Activated T-helper 2 cell treated with anti-CD3 and anti-CD28 coated beads, Interferon-gamma antibody, Interleukin-2, Interleukin-4, amounts not matched to agents 10 μg/mL and 5 μg/mL and 100 μg/mL, durations not matched to agents 14 hours and 24 hours and 36 hours (primary cell): ENCODE measurements around the gene SLC9A8. TPM values are rescaled to one million over a fixed set of nuclear protein-coding genes. Genes with fewer than 3 reads are reported as not detected.

ENCODE experiments used
- DNase-seq: peaks from one replicate; pipeline ENCODE4 v3.0.0; 2021; ENCODE audit warnings: low spot score
- H3K27ac Mint-ChIP-seq: one replicate; pipeline ENCODE4 v1.8.0; 2021; ENCODE audit warnings: mixed read lengths
- H3K27me3 Mint-ChIP-seq: one replicate; pipeline ENCODE4 v1.8.0; 2021; ENCODE audit warnings: low read depth, mixed read lengths
- H3K36me3 Mint-ChIP-seq: one replicate; pipeline ENCODE4 v1.8.0; 2021; ENCODE audit warnings: low read depth, mixed read lengths
- H3K4me1 Mint-ChIP-seq: one replicate; pipeline ENCODE4 v1.8.0; 2021; ENCODE audit warnings: low read depth, mixed read lengths
- H3K4me3 Mint-ChIP-seq: one replicate; pipeline ENCODE4 v1.8.0; 2021; ENCODE audit warnings: low read depth, mild to moderate bottlenecking, moderate library complexity, mixed read lengths
- H3K9me3 Mint-ChIP-seq: one replicate; pipeline ENCODE4 v1.8.0; 2021; ENCODE audit warnings: mixed read lengths
- intact Hi-C: fragments of 100-400 bp; cut with micrococcal nuclease; formaldehyde crosslinking; loops from one replicate; pipeline ENCODE4 v1.15.1; 2023
- total RNA-seq: library from RNA; stranded (reverse); gene quantifications from 2 replicates; pipeline ENCODE4 v1.2.3, GENCODE V29; 2022

The SLC9A8 gene
- total RNA-seq, 1 donor from 2014 or later, result 18.7 TPM

DNA sequence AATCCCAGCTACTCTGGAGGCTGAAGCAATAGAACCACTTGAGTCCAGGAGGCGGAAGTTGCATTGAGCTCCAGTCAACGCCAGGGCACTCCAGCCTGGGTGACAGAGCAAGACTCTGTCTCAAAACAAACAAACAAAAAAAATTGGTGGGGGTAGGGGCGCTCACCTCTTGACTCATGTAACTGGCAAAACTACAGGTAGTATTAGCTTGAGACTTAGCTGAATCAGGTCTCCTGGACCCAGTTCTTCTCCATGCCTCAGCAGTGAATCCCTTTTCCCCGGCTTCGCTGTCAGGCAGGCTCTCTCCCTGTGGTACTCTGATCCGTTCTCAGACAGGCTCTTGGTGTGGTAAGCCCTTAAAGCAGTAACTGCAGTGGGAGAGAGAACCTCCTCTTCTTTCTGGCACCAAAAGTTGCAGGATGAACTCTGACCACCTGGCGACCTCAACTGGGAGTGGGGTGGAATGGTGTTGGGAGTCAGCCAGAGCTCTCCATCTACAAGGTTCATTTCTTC lies 12.9 kb downstream of the SLC9A8 start:
- Mint-ChIP-seq H3K4me1 (peaks cover 37% of the 10 kb centered on the region), H3K4me3 (no peak overlapping the region), H3K9me3 (no peaks in the 10 kb centered on the region), H3K27ac (no peak overlapping the region), H3K27me3 (no peaks in the 10 kb centered on the region), H3K36me3 (peaks cover 72% of the 10 kb centered on the region)
- intact Hi-C loops, result no loop called here
- DNase-seq, result no peak

DNA sequence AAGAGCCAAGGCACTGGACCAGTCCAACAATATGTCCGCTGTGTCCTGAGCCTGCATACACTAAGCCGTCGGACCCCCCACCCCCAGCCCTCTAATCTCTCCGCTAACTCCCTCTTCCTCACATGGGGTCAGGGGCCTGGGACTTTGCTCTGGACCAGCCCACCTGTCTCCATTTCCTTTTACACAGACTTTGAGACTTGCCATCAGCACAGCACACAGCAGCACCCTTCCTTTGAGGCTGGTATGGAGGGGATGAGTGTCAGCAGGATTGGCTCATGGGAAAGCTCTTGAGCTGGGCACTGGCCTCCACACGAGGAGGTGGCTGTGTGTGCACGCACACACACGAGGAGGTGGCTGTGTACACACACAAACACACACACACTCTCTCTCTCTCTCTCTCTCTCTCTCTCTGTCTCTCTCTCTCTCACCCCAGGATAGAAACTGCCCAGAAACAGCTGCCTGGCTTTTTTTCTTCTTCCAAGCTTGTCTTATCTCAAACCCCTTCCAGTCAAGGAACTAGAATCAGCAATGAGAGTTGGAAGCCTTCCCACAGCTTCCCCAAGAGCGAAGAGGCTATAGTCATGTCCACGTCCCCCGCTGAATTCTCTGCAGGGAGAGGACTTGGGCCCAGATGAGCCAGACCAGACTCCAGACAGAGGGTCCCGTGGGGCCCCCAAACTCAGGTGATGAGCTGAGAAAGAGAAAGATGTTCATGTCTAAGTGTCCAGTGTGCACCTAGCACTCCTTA lies 18.6 kb downstream of the SLC9A8 start:
- Mint-ChIP-seq H3K27me3 (no peaks in the 10 kb centered on the region), H3K36me3 (peaks cover 52% of the 10 kb centered on the region), H3K4me1 (peaks cover 6% of the 10 kb centered on the region), H3K4me3 (no peak overlapping the region), H3K27ac (peak overlapping the region; percentile 30), H3K9me3 (no peaks in the 10 kb centered on the region)
- no peak for DNase-seq
- intact Hi-C loops, result no loop called here

DNA sequence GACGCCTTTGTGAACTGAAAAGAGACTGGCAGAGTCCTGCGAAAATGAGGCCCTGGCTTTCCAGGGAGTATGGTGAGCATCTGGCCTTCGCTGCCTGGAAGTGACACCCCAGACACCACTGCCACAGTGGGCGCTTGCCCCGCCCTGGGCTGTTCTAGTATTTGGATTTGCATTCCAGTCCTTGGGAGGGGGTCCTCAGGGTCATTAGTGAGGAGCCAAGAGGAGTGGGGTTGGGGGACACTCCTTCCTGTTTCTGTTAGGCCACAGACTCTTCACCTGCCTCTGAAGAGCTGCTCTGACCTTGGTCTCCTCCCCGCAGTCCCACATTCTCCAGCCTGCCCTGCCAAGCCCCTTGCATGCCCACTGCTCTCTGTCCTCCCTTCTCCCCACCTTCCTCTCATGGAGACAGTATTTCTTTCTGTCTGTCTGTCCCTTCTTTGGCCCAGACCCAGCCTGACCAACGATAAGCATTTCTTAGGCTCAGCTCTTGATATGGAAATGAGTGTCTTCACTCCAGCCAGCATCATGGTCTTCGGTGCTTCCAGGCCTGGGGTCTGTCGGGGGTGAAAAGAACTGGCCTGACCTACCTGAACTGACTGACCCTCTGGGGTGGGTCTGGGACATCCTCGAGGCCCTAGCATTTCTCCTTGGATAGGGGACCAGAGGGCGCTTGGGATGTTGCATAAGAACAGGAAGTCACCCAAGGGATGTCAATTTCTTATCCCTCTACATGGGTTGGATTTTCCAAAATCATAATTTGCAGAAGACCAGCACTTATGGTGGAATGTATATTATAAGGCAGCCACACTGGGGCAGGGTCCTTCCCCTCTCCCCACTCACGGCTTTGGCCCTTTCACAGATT lies 19.4 kb downstream of the SLC9A8 start:
- H3K4me3 Mint-ChIP-seq, result no peak overlapping the region
- peaks cover 6% of the 10 kb centered on the region for H3K4me1 Mint-ChIP-seq
- no peaks in the 10 kb centered on the region for H3K9me3 Mint-ChIP-seq
- H3K27ac Mint-ChIP-seq, result no peak overlapping the region
- no peak for DNase-seq
- intact Hi-C loops, result no loop called here
- peaks cover 55% of the 10 kb centered on the region for H3K36me3 Mint-ChIP-seq
- no peaks in the 10 kb centered on the region for H3K27me3 Mint-ChIP-seq

DNA sequence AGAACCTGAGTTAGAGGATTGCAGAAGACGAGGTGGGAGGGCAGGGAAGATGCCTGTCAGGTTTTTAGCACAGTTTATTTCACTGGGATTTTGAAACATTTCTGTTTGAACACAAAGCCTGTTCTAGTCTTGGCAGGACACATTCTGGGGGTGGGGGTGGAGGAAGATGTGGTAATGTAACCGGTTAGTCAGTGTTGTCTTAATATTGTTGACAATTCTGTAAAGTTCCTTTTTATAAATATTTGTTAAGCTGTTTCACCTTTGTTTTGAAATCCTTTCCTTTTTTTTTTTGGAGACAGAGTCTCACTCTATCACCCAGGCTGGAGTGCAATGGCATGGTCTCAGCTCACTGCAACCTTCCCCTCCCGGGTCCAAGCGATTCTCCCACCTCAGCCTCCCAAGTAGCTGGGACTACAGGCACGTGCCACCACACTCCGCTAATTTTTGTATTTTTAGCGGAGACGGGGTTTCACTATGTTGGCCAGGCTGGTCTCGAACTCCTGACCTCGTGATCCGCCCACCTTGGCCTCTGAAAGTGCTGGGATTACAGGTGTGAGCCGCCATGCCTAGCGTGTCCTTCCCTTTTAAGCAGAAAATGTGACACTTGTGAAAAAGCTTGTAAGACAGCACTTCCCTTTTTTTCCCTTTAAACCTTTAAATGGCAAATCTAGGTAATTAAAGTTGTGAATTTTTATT lies 20.2 kb downstream of the SLC9A8 start:
- H3K27ac Mint-ChIP-seq, result no peak overlapping the region

DNA sequence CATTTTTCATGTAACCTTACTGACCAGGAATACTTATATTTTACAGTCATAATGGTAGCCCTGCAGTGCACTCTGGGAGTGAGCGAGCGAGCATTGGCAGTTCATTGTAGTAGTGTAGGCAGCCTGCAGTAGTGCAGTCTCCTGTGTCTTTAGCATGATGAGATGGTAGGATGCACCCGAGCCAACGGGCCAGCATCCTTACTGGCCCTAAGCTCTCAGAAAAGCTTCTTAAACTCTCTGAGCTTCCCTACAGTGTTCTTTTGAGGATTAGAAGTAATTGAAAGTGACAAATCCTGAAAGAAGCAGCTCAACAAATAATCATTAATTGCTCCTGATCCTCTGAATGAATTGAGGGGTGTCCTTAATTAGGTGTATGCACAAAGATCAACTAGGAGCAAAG lies 20.9 kb downstream of the SLC9A8 start:
- H3K27ac Mint-ChIP-seq, result no peak overlapping the region
- intact Hi-C loops, result no loop called here
- H3K9me3 Mint-ChIP-seq, result no peaks in the 10 kb centered on the region
- no peak for DNase-seq
- H3K4me1 Mint-ChIP-seq, result peaks cover 6% of the 10 kb centered on the region
- no peaks in the 10 kb centered on the region for H3K27me3 Mint-ChIP-seq
- peaks cover 57% of the 10 kb centered on the region for H3K36me3 Mint-ChIP-seq
- no peak overlapping the region for H3K4me3 Mint-ChIP-seq

More for the DNA sequence above, 20.2 kb downstream of the SLC9A8 start:
- DNase-seq, result no peak
- Mint-ChIP-seq H3K4me1 (peaks cover 6% of the 10 kb centered on the region), H3K9me3 (no peaks in the 10 kb centered on the region), H3K36me3 (peaks cover 53% of the 10 kb centered on the region), H3K4me3 (no peak overlapping the region), H3K27me3 (no peaks in the 10 kb centered on the region)
- intact Hi-C loops, result no loop called here

DNA sequence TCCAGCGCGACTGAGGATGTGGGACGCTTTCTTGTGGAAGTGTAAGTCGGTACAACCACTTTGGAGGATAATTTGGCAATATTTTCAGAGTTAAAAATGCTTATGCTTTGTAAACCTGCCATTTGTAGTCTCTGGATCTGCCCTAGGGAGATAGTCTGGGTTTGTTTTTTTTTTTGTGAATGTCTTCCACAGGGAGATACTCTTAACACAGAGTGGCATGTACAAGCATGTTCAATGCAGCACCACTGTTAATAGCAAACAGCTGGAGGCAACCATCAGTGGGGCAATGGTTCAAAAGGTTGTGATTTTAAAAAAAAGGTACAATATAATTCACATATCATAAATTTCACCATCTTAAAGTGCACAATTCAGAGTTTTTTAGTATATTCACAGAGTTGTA lies 22.4 kb downstream of the SLC9A8 start:
- Mint-ChIP-seq H3K27ac (no peak overlapping the region), H3K4me3 (no peak overlapping the region), H3K4me1 (peaks cover 8% of the 10 kb centered on the region), H3K36me3 (peaks cover 59% of the 10 kb centered on the region), H3K9me3 (no peaks in the 10 kb centered on the region), H3K27me3 (no peaks in the 10 kb centered on the region)
- no peak for DNase-seq
- intact Hi-C loops, result no loop called here

DNA sequence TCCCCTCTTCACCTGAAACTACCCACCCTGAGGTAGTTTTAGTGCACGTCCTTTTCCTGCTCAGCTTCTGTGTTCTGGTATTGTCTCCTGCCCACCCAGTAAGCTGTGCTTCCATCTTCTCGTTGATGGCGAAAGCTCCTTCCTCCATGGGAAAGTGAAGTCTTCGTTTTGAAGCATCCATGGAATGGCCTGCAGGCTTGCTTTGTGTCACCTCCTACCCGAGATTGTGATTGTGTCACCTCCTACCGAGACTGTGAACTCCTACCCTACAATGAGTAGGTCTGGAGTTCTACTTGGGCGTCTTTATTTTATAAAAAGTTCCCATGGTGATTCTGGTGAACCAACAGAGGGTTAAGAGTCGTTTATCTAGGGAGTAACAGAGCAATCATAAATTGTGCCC lies 25.9 kb downstream of the SLC9A8 start:
- Mint-ChIP-seq H3K27me3 (no peaks in the 10 kb centered on the region), H3K9me3 (no peaks in the 10 kb centered on the region), H3K36me3 (peaks cover 59% of the 10 kb centered on the region), H3K4me1 (peaks cover 2% of the 10 kb centered on the region), H3K27ac (no peak overlapping the region), H3K4me3 (no peak overlapping the region)
- intact Hi-C loops, result no loop called here
- no peak for DNase-seq

DNA sequence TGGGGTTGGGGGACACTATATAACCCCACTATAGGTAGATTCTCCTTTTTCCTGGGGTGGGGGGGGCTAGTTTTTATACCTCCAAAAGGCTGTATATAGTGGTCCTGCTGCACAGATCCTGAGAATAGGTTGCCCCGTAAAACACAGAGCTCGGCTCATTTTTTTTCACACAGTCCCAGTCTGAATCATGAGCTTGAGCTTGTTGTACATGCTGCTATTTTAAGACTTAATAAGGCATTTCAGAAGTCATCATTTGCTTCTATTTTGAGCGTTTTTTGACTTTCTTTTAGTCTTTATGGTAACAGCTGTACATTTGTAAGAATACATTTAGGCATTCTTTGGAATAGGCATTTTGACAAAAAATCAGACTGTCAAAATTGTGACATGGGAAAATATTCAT lies 30.5 kb downstream of the SLC9A8 start:
- Mint-ChIP-seq H3K4me1 (peaks cover 2% of the 10 kb centered on the region), H3K9me3 (no peaks in the 10 kb centered on the region), H3K36me3 (peaks cover 40% of the 10 kb centered on the region), H3K4me3 (no peak overlapping the region), H3K27ac (no peak overlapping the region), H3K27me3 (no peaks in the 10 kb centered on the region)
- intact Hi-C loops, result no loop called here
- no peak for DNase-seq

DNA sequence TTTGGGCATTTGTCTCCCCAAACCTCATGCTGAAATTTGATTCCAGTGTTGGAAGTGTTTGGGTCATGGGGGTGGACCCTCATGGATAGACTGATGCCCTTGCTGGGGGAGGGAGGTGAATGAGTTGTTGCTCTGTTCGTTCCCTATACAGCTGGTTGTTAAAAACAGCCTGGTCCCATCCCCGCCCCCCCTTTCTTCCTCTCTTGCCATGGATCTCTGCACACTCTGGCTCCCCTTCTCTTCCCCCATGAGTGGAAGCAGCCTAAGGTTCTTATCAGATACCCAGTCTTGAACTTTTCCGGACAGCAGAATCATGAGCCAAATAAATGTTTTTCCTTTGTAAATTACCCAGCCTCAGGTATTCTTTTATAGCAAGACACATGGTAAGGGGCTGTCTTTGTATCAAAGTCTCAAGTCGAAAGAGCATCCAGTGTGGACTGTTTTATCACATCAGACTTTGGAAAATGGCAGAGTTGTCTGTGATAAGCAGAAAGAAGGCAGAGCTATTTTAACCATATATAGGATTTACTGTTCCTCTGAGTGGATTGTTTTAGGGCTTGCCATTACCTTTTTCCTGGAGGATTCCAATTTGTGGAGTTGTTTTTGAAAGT lies 31.2 kb downstream of the SLC9A8 start:
- no peak for DNase-seq
- Mint-ChIP-seq H3K36me3 (peaks cover 44% of the 10 kb centered on the region), H3K9me3 (no peaks in the 10 kb centered on the region), H3K4me3 (no peak overlapping the region), H3K4me1 (no peaks in the 10 kb centered on the region), H3K27me3 (no peaks in the 10 kb centered on the region), H3K27ac (no peak overlapping the region)
- intact Hi-C loops, result no loop called here

DNA sequence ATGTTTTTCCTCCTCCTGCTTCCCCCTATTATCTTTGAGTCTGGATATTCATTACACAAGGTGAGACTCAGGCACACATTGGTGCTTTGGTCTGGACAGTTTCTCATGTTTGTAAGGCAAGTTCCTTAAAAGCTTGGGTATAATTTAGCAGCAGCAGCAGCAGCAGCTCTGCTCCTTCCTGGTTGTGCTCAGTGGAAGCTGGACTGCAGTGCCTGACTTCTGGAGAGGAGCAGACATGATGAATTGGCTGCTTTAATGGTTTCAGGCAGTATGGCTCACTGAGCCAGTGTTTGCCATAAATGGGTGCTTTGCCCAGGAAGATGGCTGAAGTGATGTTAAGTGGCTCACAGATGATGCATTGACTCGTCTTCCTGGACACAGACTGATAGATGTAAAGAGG lies 32.4 kb downstream of the SLC9A8 start:
- no peak for DNase-seq
- H3K27me3 Mint-ChIP-seq, result no peaks in the 10 kb centered on the region
- H3K9me3 Mint-ChIP-seq, result no peaks in the 10 kb centered on the region
- peaks cover 44% of the 10 kb centered on the region for H3K36me3 Mint-ChIP-seq
- H3K4me3 Mint-ChIP-seq, result no peak overlapping the region
- intact Hi-C loops, result no loop called here
- peaks cover 2% of the 10 kb centered on the region for H3K4me1 Mint-ChIP-seq
- H3K27ac Mint-ChIP-seq, result no peak overlapping the region

DNA sequence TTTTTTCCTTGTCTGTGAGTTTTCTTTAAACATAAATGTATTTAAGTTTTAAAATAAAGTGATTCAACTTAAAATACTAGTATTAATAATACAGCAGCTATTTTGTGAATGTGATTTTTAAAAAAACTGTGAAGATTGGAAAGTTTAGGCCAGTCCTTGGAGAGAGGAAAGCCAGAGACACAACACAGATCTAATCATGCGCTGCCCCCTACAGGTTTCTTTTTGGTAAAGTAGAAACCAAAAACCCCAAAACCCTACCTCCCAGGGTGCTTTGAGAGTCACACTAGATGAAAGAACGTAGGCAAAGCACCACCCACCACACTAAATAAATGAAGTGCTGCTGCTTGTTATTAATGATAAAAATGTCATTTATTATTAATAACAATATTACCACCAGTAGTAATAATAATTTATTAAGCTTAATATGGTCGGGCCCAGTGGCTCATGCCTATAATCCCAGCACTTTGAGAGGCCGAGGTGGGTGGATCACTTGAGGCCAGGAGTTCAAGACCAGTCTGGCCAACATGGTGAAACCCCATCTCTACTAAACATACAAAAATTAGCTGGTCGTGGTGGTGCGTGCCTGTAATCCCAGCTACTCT lies 33.7 kb downstream of the SLC9A8 start:
- Mint-ChIP-seq H3K36me3 (peaks cover 46% of the 10 kb centered on the region), H3K27ac (no peak overlapping the region), H3K4me1 (peaks cover 8% of the 10 kb centered on the region), H3K27me3 (no peaks in the 10 kb centered on the region), H3K9me3 (no peaks in the 10 kb centered on the region), H3K4me3 (no peak overlapping the region)
- intact Hi-C loops, result loop anchor here (1.0 kb wide), 1 partner anchor 235 kb away; no protein-coding TSS in a partner anchor
- DNase-seq, result peak; percentile 41
